Measurements from ENCODE around the gene PELI1.

Gene PELI1

DNA sequence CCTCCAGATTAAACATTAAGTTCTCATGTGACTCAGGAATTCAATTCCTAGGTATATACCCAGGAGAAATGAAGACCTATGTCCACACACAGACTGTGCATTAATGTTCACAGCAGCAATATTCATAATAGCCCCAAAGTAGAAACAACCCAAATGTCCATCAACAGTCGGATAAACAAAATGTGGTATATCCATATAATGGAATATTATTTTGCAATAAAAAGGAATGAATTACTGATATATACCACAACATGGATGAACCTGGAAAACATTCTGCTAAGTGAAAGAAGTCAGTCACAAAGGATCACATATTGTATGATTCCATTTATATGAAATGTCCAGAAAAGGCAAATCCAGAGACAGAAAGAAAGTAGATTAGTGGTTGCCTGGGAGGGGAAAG, 20.5 kb downstream of the PELI1 start:
- H3K4me1 Mint-ChIP-seq: peaks cover 6% of the 10 kb centered on the region
- H3K27ac Mint-ChIP-seq: no peak overlapping the region
- DNase-seq: no peak
- no peaks in the 10 kb centered on the region for H3K27me3 Mint-ChIP-seq
- CTCF ChIA-PET: no interaction called here
- H3K9me3 Mint-ChIP-seq: no peaks in the 10 kb centered on the region
- peaks cover 11% of the 10 kb centered on the region for H3K36me3 Mint-ChIP-seq
- no peak overlapping the region for H3K4me3 Mint-ChIP-seq

DNA sequence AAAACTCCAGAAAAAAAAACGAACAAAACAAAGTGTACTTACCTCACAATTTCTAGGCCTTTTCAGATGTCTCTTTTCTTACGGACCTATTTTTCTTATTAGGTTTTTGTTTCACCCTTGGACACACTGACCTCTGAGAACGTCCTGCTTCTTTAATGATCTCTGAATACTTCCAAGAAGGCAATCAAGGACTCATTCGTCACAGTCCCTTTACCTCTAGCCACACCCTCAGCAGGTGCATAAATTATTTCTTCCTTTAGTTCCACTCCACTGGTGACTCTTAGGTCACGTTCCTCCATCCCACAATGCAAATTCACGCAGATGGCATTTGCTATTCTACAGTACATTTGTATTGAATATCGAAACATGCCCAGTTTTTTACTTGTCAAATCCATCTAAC, 21.9 kb downstream of the PELI1 start:
- Mint-ChIP-seq H3K27ac (no peak overlapping the region), H3K9me3 (no peaks in the 10 kb centered on the region), H3K4me3 (no peak overlapping the region), H3K36me3 (peaks cover 14% of the 10 kb centered on the region), H3K4me1 (peaks cover 6% of the 10 kb centered on the region), H3K27me3 (no peaks in the 10 kb centered on the region)
- CTCF ChIA-PET: interaction anchor here (1.0 kb wide), 1 partner anchor 16 kb away, joined by 5 read pairs; no protein-coding TSS in a partner anchor
- DNase-seq: no peak

- H3K36me3 Mint-ChIP-seq: peaks cover 8% of the 10 kb centered on the region
- no peaks in the 10 kb centered on the region for H3K9me3 Mint-ChIP-seq
- DNase-seq: no peak
- H3K27ac Mint-ChIP-seq: no peak overlapping the region
- no peak overlapping the region for H3K4me3 Mint-ChIP-seq
- H3K27me3 Mint-ChIP-seq: no peaks in the 10 kb centered on the region
- peaks cover 8% of the 10 kb centered on the region for H3K4me1 Mint-ChIP-seq
- CTCF ChIA-PET: no interaction called here
Observed at GRCh38 chr2:64120928-64121327, 23.3 kb downstream of the PELI1 start.

- H3K27me3 Mint-ChIP-seq: no peaks in the 10 kb centered on the region
- peaks cover 17% of the 10 kb centered on the region for H3K4me1 Mint-ChIP-seq
- CTCF ChIA-PET: no interaction called here
- H3K27ac Mint-ChIP-seq: no peak overlapping the region
- DNase-seq: no peak
- H3K4me3 Mint-ChIP-seq: no peak overlapping the region
- H3K9me3 Mint-ChIP-seq: no peaks in the 10 kb centered on the region
- peaks cover 8% of the 10 kb centered on the region for H3K36me3 Mint-ChIP-seq
Observed at GRCh38 chr2:64120008-64120407, 24.2 kb downstream of the PELI1 start.

DNA sequence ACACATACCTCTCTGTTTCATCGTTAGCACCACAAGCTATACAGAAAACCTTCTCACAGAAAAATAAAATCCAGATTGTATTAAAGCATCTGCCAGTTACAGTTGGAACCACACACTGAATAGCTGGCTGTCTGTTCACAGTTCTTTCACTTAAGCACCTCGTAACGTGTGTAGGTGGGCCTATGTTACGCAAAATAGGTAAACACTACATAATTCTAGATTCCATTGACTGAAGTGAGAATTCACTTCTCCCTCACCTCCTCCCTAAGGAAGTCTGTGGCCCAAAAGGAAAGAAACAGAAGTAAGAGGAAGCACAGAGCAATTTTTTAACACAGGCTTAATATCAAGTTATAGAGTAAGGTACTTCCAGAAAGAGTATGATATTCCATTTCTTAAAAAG, 24.9 kb downstream of the PELI1 start:
- no peak for DNase-seq
- Mint-ChIP-seq H3K27ac (no peak overlapping the region), H3K36me3 (peaks cover 8% of the 10 kb centered on the region), H3K4me1 (peaks cover 24% of the 10 kb centered on the region), H3K27me3 (no peaks in the 10 kb centered on the region), H3K9me3 (no peaks in the 10 kb centered on the region), H3K4me3 (no peak overlapping the region)
- CTCF ChIA-PET: no interaction called here

DNA sequence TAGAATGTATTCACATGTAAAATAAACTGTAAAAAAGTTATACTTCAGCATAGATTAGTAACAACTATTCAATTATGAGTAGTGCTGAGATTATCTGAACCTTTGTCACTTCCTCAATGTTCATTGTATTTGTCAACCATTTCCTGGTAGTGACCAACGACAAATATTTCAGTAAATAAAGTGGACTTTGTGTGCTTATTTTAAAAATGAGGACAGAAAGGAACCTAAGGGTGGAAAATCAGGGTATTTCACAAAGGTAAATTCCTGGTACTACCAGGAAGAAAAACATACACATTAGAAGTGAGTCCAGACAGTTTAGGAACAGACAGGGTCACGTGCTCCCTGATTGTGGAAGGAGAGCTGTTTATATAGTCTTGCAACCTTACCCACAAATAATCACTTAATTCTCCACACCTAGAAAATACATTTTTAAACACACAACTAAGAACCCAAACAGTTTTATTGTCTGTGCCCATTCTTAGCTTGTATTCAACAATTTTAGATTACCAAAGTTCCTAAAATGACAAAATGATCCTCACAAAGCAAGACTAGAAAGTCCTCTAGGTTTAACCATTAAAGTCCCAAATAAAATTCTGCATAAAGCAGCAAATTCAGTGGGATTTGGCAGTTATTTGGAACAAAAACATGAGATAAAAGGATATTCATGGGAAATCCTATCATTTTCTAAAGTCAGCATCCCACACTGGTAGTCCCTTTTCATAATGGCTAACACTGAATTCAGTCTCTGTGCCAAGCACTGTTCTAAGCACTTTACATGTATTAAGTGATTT, 28.2 kb downstream of the PELI1 start:
- DNase-seq: no peak
- Mint-ChIP-seq H3K27ac (no peak overlapping the region), H3K4me1 (peaks cover 45% of the 10 kb centered on the region), H3K36me3 (peaks cover 6% of the 10 kb centered on the region), H3K4me3 (no peak overlapping the region), H3K27me3 (no peaks in the 10 kb centered on the region), H3K9me3 (no peaks in the 10 kb centered on the region)
- CTCF ChIA-PET: interaction anchor here (2.0 kb wide), 1 partner anchor 14 kb away, joined by 5 read pairs; no protein-coding TSS in a partner anchor

- Mint-ChIP-seq H3K4me3 (no peak overlapping the region), H3K27ac (no peak overlapping the region), H3K4me1 (peaks cover 55% of the 10 kb centered on the region), H3K27me3 (no peaks in the 10 kb centered on the region), H3K9me3 (no peaks in the 10 kb centered on the region), H3K36me3 (peaks cover 5% of the 10 kb centered on the region)
- CTCF ChIA-PET: interaction anchor here (2.0 kb wide), 1 partner anchor 13 kb away, joined by 5 read pairs; no protein-coding TSS in a partner anchor
- no peak for DNase-seq
Observed at GRCh38 chr2:64114912-64115277, 29.3 kb downstream of the PELI1 start.

- Mint-ChIP-seq H3K9me3 (no peaks in the 10 kb centered on the region), H3K27ac (peak overlapping the region; percentile 82), H3K4me1 (peaks cover 61% of the 10 kb centered on the region), H3K27me3 (no peaks in the 10 kb centered on the region), H3K4me3 (peak overlapping the region; percentile 2), H3K36me3 (peaks cover 8% of the 10 kb centered on the region)
- no peak for DNase-seq
- CTCF ChIA-PET: interaction anchor here (0.9 to 2.0 kb wide), 2 partner anchors 13 to 21 kb away, joined by 3 to 5 read pairs; no protein-coding TSS in a partner anchor
Observed at GRCh38 chr2:64114063-64114911, 29.9 kb downstream of the PELI1 start.

DNA sequence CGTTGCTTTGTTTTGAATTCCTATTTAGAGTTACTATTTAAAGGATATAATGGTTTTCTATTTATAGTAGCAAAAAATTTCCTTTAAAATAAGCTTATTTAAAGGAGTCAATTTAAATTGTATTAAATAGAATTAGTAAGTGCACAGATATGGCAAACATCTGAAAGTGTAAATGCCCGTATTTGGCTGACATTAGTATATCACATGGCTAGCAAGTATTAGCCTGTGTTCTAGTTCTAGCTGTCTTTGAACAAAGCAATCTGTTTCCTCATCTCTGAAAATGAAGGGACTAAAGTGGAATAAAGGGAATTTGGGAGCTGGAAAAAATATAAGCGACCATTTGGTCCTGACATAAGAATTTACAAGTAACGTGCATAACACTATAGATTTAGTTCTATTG, 32.2 kb downstream of the PELI1 start:
- peaks cover 18% of the 10 kb centered on the region for H3K36me3 Mint-ChIP-seq
- H3K4me3 Mint-ChIP-seq: no peak overlapping the region
- no peaks in the 10 kb centered on the region for H3K9me3 Mint-ChIP-seq
- no peak for DNase-seq
- peaks cover 73% of the 10 kb centered on the region for H3K4me1 Mint-ChIP-seq
- no peaks in the 10 kb centered on the region for H3K27me3 Mint-ChIP-seq
- CTCF ChIA-PET: no interaction called here
- no peak overlapping the region for H3K27ac Mint-ChIP-seq

- no peak overlapping the region for H3K27ac Mint-ChIP-seq
- DNase-seq: no peak
- no peaks in the 10 kb centered on the region for H3K9me3 Mint-ChIP-seq
- no peak overlapping the region for H3K4me3 Mint-ChIP-seq
- peaks cover 73% of the 10 kb centered on the region for H3K4me1 Mint-ChIP-seq
- no peaks in the 10 kb centered on the region for H3K27me3 Mint-ChIP-seq
- CTCF ChIA-PET: interaction anchor here (0.7 kb wide), 1 partner anchor 17 kb away, joined by 3 read pairs; no protein-coding TSS in a partner anchor
- H3K36me3 Mint-ChIP-seq: peaks cover 19% of the 10 kb centered on the region
Observed at GRCh38 chr2:64111426-64111825, 32.8 kb downstream of the PELI1 start.

DNA sequence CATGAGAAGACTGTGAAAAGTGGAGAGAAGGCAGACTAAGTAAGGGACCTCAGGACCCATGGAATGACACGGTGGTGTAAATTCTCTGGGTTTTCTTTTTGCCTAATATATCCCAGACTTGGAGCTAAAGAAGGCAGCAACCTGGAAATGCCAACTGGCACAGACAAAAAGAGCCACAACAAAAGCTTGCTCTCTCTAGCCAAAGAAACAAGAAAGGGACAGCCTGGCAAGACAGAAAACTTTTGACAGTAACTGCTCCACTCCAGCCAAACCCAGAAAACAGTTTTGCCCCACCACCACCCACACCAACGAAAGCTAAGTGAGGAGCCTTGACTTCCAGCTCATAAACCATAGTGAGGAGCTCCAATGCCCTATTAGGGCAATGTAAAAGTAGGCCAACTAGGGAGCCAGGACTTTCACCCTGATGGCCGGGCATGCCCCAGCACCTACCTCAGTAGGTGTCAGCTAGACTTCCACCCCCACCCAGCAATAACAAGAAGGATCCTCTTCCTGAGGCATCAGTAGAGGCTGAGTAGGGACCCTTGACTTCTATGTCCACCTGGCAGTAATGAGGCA, 35.5 kb downstream of the PELI1 start:
- Mint-ChIP-seq H3K27ac (no peak overlapping the region), H3K36me3 (peaks cover 35% of the 10 kb centered on the region), H3K4me1 (peaks cover 49% of the 10 kb centered on the region), H3K27me3 (no peaks in the 10 kb centered on the region), H3K9me3 (no peaks in the 10 kb centered on the region), H3K4me3 (no peak overlapping the region)
- no peak for DNase-seq
- CTCF ChIA-PET: no interaction called here

GRCh38 chr2:64106481-64106880, 37.7 kb downstream of the PELI1 start:
- CTCF ChIA-PET: interaction anchor here (1.4 kb wide), 2 partner anchors 16 to 57 kb away, joined by 3 to 5 read pairs; no protein-coding TSS in a partner anchor
- no peaks in the 10 kb centered on the region for H3K27me3 Mint-ChIP-seq
- H3K36me3 Mint-ChIP-seq: peaks cover 43% of the 10 kb centered on the region
- H3K27ac Mint-ChIP-seq: no peak overlapping the region
- no peak overlapping the region for H3K4me3 Mint-ChIP-seq
- H3K9me3 Mint-ChIP-seq: no peaks in the 10 kb centered on the region
- H3K4me1 Mint-ChIP-seq: peaks cover 47% of the 10 kb centered on the region
- no peak for DNase-seq

GRCh38 chr2:64105670-64106461, 38.4 kb downstream of the PELI1 start:
- CTCF ChIA-PET: interaction anchor here (1.4 kb wide), 2 partner anchors 17 to 56 kb away, joined by 3 to 5 read pairs; no protein-coding TSS in a partner anchor
- Mint-ChIP-seq H3K27me3 (no peaks in the 10 kb centered on the region), H3K36me3 (peaks cover 41% of the 10 kb centered on the region), H3K9me3 (no peaks in the 10 kb centered on the region), H3K27ac (no peak overlapping the region), H3K4me1 (peaks cover 48% of the 10 kb centered on the region), H3K4me3 (no peak overlapping the region)
- DNase-seq: no peak

- Mint-ChIP-seq H3K9me3 (no peaks in the 10 kb centered on the region), H3K27me3 (no peaks in the 10 kb centered on the region), H3K36me3 (peaks cover 41% of the 10 kb centered on the region), H3K4me3 (no peak overlapping the region), H3K4me1 (peaks cover 44% of the 10 kb centered on the region), H3K27ac (no peak overlapping the region)
- no peak for DNase-seq
- CTCF ChIA-PET: no interaction called here
Observed at GRCh38 chr2:64104933-64105332, 39.3 kb downstream of the PELI1 start.
